KMS-11 (cell line): ENCODE data around the gene TSR2.
"Not testable (repeated sequence)": the region's sequence is repeated elsewhere in the genome, so short reads cannot be mapped to it uniquely, and the experiment has no call there.

Experiments
- H2AFZ ChIP-seq: fragments of 200-600 bp; sonication (generic); 2 replicates; pipeline ENCODE4 v1.6.1; 2016; ENCODE audit warnings: antibody characterized with exemption, mixed run types, low read depth
- H3K27ac ChIP-seq: fragments of 200-600 bp; sonication (generic); 2 replicates; pipeline ENCODE4 v1.6.1; 2016; ENCODE audit warnings: mild to moderate bottlenecking, mixed run types
- H3K27me3 ChIP-seq: fragments of 200-600 bp; sonication (generic); 2 replicates; pipeline ENCODE4 v1.6.1; 2017; ENCODE audit warnings: mild to moderate bottlenecking, low read depth, mixed run types, moderate library complexity; ENCODE audit not compliant: insufficient read depth
- H3K36me3 ChIP-seq: fragments of 200-600 bp; sonication (generic); 2 replicates; pipeline ENCODE4 v1.6.1; 2017; ENCODE audit warnings: mild to moderate bottlenecking, mixed run types; ENCODE audit not compliant: insufficient read depth
- H3K4me1 ChIP-seq: fragments of 200-600 bp; sonication (generic); 2 replicates; pipeline ENCODE4 v1.6.1; 2016; ENCODE audit warnings: mild to moderate bottlenecking, low read depth, mixed run types; ENCODE audit not compliant: poor library complexity, severe bottlenecking
- H3K4me2 ChIP-seq: fragments of 200-600 bp; sonication (generic); 2 replicates; pipeline ENCODE4 v1.7.0; 2016; ENCODE audit warnings: mild to moderate bottlenecking, mixed run types
- H3K4me3 ChIP-seq: fragments of 200-600 bp; sonication (generic); IDR thresholded peaks from 2 replicates; pipeline ENCODE4 v1.6.1; 2017; ENCODE audit warnings: low read depth, low read length, mixed read lengths; ENCODE audit not compliant: insufficient read depth
- H3K79me2 ChIP-seq: fragments of 200-600 bp; sonication (generic); 2 replicates; pipeline ENCODE4 v1.6.1; 2016; ENCODE audit warnings: low read depth, mixed run types; ENCODE audit not compliant: insufficient read depth
- H3K9ac ChIP-seq: fragments of 200-600 bp; sonication (generic); 2 replicates; pipeline ENCODE4 v1.6.1; 2016; ENCODE audit warnings: mild to moderate bottlenecking, mixed run types
- H4K20me1 ChIP-seq: fragments of 200-600 bp; sonication (generic); 2 replicates; pipeline ENCODE4 v1.6.1; 2016; ENCODE audit warnings: mild to moderate bottlenecking, mixed run types; ENCODE audit not compliant: insufficient read depth
- TF ChIP-seq, protein P1 (sequence below): fragments of 200-600 bp; sonication (generic); conservative IDR thresholded peaks from 2 replicates; pipeline ENCODE4 v1.6.1; 2017; ENCODE audit warnings: low read depth, mild to moderate bottlenecking, antibody characterized with exemption, low read length, moderate library complexity, mixed read lengths

The TSR2 gene

GRCh38 chrX:54484666-54485065, 44.5 kb downstream of the TSR2 start:
- Histone ChIP-seq H2AFZ (no peak overlapping the region), H3K4me2 (no peak overlapping the region), H4K20me1 (no peaks in the 10 kb centered on the region), H3K36me3 (no peaks in the 10 kb centered on the region), H3K9ac (no peak overlapping the region), H3K4me3 (no peak overlapping the region), H3K79me2 (no peaks in the 10 kb centered on the region), H3K27ac (no peak overlapping the region), H3K4me1 (no peaks in the 10 kb centered on the region), H3K27me3 (no peaks in the 10 kb centered on the region)
- TF ChIP-seq, protein P1, sequence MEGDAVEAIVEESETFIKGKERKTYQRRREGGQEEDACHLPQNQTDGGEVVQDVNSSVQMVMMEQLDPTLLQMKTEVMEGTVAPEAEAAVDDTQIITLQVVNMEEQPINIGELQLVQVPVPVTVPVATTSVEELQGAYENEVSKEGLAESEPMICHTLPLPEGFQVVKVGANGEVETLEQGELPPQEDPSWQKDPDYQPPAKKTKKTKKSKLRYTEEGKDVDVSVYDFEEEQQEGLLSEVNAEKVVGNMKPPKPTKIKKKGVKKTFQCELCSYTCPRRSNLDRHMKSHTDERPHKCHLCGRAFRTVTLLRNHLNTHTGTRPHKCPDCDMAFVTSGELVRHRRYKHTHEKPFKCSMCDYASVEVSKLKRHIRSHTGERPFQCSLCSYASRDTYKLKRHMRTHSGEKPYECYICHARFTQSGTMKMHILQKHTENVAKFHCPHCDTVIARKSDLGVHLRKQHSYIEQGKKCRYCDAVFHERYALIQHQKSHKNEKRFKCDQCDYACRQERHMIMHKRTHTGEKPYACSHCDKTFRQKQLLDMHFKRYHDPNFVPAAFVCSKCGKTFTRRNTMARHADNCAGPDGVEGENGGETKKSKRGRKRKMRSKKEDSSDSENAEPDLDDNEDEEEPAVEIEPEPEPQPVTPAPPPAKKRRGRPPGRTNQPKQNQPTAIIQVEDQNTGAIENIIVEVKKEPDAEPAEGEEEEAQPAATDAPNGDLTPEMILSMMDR, result no peak

GRCh38 chrX:54489819-54490218, 49.6 kb downstream of the TSR2 start:
- not testable (repeated sequence) for H3K36me3 ChIP-seq, H3K27me3 ChIP-seq, H2AFZ ChIP-seq, H3K4me3 ChIP-seq, H3K9ac ChIP-seq, H3K4me2 ChIP-seq, H3K79me2 ChIP-seq, H3K4me1 ChIP-seq, H3K27ac ChIP-seq, H4K20me1 ChIP-seq

GRCh38 chrX:54492340-54492739, 52.1 kb downstream of the TSR2 start:
- no peak overlapping the region for H3K4me3 ChIP-seq
- H2AFZ ChIP-seq, result no peak overlapping the region
- TF ChIP-seq, protein P1, result no peak
- H3K36me3 ChIP-seq, result no peaks in the 10 kb centered on the region
- no peak overlapping the region for H3K4me2 ChIP-seq
- no peaks in the 10 kb centered on the region for H3K79me2 ChIP-seq
- H4K20me1 ChIP-seq, result no peaks in the 10 kb centered on the region
- no peaks in the 10 kb centered on the region for H3K4me1 ChIP-seq
- H3K27me3 ChIP-seq, result no peaks in the 10 kb centered on the region
- H3K27ac ChIP-seq, result no peak overlapping the region
- H3K9ac ChIP-seq, result no peak overlapping the region

DNA sequence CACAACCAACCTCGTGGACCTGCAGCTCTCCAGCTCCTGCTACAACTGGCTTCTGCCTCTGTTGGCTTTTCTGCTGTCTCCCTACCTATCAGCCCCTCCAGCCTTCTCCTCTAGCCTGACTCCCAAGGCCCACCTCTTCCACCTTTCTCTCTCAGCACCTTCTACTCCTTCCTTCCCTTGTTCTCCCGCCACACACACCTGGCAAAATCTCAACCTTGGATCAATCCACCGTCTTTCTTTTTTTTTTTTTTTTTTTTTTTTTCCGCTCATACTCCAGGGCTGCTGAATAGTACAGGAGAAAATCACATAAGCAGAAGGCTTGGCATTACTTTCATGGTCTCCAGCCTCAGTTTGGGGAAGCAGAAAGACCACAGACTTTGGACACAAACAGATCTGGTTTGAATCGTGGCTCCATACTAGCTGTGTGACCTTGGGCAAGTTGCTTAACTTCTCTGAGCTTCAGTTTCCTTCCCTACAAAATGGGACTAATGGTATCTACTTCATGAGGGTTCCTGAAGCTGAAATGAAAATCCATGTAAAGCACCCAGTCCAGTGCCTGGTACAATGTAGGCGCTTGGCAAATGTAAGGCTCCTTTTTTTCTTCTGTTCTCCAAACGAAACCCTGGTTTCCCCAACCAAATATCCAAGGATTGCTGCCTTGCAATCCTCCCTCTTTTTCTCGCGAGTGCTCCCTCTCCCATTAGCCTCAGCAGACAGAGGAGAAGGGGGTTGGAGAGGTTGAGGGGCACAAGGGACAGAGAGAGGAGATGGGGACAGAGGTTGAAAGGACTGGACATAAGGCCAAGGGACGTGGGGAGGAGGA, 54.2 kb downstream of the TSR2 start:
- no peaks in the 10 kb centered on the region for H3K36me3 ChIP-seq
- no peak overlapping the region for H2AFZ ChIP-seq
- H3K4me2 ChIP-seq, result peak overlapping the region; percentile 17; the same call in 1 of the 2 replicates
- no peaks in the 10 kb centered on the region for H4K20me1 ChIP-seq
- H3K27ac ChIP-seq, result no peak overlapping the region
- TF ChIP-seq, protein P1, result no peak
- H3K4me1 ChIP-seq, result no peaks in the 10 kb centered on the region
- no peaks in the 10 kb centered on the region for H3K27me3 ChIP-seq
- H3K9ac ChIP-seq, result no peak overlapping the region
- H3K79me2 ChIP-seq, result no peaks in the 10 kb centered on the region
- H3K4me3 ChIP-seq, result no peak overlapping the region
